Body of pancreas (tissue), 4 donors: ENCODE data around the gene CYP1B1. TPM values are rescaled to one million over a fixed set of nuclear protein-coding genes. Genes with fewer than 3 reads are reported as not detected.

Experiments used
- ATAC-seq: fragments of 150-250 bp; one replicate; pipeline ENCODE4 v1.9.1; 2016
- DNase-seq, 4 donors: peaks; one replicate each; pipeline ENCODE4 v3.0.0-alpha.2; 2019
- H3K27ac ChIP-seq, 4 donors: fragments of 200-600 bp; sonication (generic); 1 replicate in 3 of 4; 2 replicates in 1 of 4; pipeline versions ENCODE4 v1.5.1 to v1.6.1; 2016 to 2019; ENCODE audit warnings: mild to moderate bottlenecking in 1 of 4, mixed read lengths in 1 of 4, moderate library complexity in 1 of 4
- H3K27me3 ChIP-seq, 2 donors: fragments of 200-600 bp; sonication (generic); one replicate each; pipeline ENCODE4 v1.6.0; 2016; ENCODE audit warnings: mild to moderate bottlenecking in 1 of 2
- H3K36me3 ChIP-seq, 2 donors: fragments of 200-600 bp; sonication (generic); replicated peaks in 1 of 2; 2 replicates each; pipeline ENCODE4 v1.5.1; 2016; ENCODE audit warnings: low read depth in 2 of 2; ENCODE audit not compliant: insufficient read depth in 1 of 2
- H3K4me1 ChIP-seq: fragments of 200-600 bp; sonication (generic); one replicate; pipeline ENCODE4 v1.6.0; 2016
- H3K4me3 ChIP-seq, 2 donors: fragments of 200-600 bp; sonication (generic); 1 replicate in 1 of 2; 2 replicates in 1 of 2; pipeline ENCODE4 v1.5.1; 2016 to 2019
- H3K9me3 ChIP-seq, 3 donors: fragments of 200-600 bp; sonication (generic); 1 replicate in 2 of 3; 2 replicates in 1 of 3; pipeline ENCODE4 v1.5.1; 2016
- POLR2A ChIP-seq, 3 donors: fragments of 450-650 bp; IDR thresholded peaks; one replicate each; pipeline ENCODE4 v1.6.1; 2016; ENCODE audit warnings: antibody characterized with exemption in 3 of 3, mild to moderate bottlenecking in 2 of 3
- WGBS, 2 donors: methylation state at CpG; one replicate each; pipeline ENCODE4 v1.1.5; 2017; 5-methylcytosine and 5-hydroxymethylcytosine counted together
- intact Hi-C: fragments of 100-400 bp; cut with DNase I; formaldehyde crosslinking; loops from one replicate; pipeline ENCODE4 v1.15.1; 2023
- total RNA-seq, 2 donors: library from RNA; depleted of rRNA; stranded (reverse); fragments of >200 nt; gene quantifications; one replicate each; pipeline ENCODE4 v1.1.0, GENCODE V29; 2016
- TF ChIP-seq, protein P1 (sequence below), 7 experiments: fragments of 450-650 bp in 4 of 7; fragments of 200-600 bp in 3 of 7; sonication (generic) in 3 of 7; IDR thresholded peaks; one replicate each; pipeline ENCODE4 v1.5.1; 2016 to 2019; ENCODE audit warnings: antibody characterized with exemption in 7 of 7

The CYP1B1 gene
- total RNA-seq, 2 donors from 2014 or later, result 9.1 to 22.4 TPM

DNA sequence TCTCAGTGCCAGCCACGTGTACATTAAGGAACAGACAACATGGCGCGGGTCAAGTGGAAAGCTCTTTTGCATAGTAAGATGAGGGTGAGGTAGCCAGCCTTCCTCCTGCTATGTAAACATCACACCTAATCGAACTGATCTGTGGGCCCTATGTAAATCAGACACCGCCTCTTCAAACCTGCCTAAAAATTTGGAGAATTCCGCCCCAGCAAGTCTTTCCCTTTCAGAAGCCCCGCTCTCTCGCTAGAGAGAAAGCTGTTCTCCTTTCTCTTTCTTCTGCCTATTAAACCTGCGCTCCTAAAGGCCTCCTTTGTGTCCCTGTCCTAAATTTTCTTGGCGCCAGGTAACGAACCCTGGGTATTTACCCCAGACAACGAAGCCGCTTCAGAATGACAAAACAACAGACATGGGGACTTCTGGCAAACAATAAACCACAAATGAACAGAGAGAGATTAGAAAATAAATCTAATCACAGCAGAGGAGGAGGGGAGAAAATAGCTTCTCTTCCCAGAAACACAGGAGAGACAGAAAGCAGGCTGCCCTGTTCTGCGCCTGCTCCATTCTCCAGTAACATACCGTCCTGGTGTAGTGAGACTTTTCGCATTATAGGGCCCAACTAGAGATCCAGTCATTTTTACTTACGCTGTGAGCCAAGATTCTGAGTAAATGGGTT is 31.9 kb upstream of the CYP1B1 start:
- no peaks in the 10 kb centered on the region for H3K27me3 ChIP-seq
- H3K27ac ChIP-seq, result peak overlapping the region in 2 of 4 donors; percentile 8 to 81
- H3K9me3 ChIP-seq, result no peaks in the 10 kb centered on the region
- WGBS, 2 donors, result 89 to 90% methylated on average over 17 of the region's 17 CpGs
- H3K4me3 ChIP-seq, result no peak overlapping the region
- no peaks in the 10 kb centered on the region for H3K36me3 ChIP-seq
- TF ChIP-seq POLR2A (IDR thresholded peaks at IDR 0.05), result no peak
- TF ChIP-seq, protein P1, sequence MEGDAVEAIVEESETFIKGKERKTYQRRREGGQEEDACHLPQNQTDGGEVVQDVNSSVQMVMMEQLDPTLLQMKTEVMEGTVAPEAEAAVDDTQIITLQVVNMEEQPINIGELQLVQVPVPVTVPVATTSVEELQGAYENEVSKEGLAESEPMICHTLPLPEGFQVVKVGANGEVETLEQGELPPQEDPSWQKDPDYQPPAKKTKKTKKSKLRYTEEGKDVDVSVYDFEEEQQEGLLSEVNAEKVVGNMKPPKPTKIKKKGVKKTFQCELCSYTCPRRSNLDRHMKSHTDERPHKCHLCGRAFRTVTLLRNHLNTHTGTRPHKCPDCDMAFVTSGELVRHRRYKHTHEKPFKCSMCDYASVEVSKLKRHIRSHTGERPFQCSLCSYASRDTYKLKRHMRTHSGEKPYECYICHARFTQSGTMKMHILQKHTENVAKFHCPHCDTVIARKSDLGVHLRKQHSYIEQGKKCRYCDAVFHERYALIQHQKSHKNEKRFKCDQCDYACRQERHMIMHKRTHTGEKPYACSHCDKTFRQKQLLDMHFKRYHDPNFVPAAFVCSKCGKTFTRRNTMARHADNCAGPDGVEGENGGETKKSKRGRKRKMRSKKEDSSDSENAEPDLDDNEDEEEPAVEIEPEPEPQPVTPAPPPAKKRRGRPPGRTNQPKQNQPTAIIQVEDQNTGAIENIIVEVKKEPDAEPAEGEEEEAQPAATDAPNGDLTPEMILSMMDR (IDR thresholded peaks at IDR 0.05), result no peak
- peaks cover 36% of the 10 kb centered on the region for H3K4me1 ChIP-seq
- ATAC-seq (no peak), DNase-seq (no peak)
- intact Hi-C loops, result no loop called here

DNA sequence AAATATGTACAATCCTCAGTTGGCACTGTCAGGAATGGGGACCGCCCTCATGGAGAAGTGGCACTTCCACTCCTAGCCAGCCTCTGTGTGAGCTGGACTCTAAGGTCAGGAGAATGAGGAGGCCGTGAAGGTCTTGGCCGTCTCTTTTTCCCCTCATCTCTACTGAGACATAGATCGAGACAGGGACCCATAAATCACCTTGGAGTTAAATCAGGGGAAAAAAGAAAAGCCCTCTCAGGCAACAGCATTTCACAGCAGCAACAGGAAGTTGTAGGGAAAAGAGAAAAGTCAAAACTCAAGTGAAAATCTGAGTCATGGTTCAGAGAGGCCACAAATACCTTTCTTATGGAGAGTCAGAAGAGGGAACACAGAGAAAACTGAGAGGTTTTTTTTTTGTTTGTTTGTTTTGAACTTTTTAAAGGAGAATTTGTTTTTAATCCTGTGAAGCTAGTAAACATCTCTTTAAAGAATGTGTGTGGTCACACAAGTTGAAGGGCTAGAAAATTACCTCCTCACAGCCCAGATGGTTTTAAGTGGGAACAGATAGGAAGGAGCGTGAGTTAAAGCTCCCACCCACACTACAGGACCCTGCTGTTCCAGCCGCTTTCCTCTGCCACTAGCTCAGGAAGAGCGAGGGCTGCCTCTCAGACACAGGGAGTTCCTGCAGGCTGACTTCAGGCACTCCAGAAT is 30.6 kb upstream of the CYP1B1 start:
- peaks cover 36% of the 10 kb centered on the region for H3K4me1 ChIP-seq
- DNase-seq (no peak), ATAC-seq (no peak)
- no peaks in the 10 kb centered on the region for H3K27me3 ChIP-seq
- intact Hi-C loops, result no loop called here
- no peak overlapping the region for H3K4me3 ChIP-seq
- peak overlapping the region in 3 of 4 donors; percentile 39 to 74 (median 70) for H3K27ac ChIP-seq
- 58 to 60% methylated on average over 7 of the region's 7 CpGs for WGBS, 2 donors
- H3K9me3 ChIP-seq, result no peaks in the 10 kb centered on the region
- TF ChIP-seq POLR2A (IDR thresholded peaks at IDR 0.05), result no peak
- TF ChIP-seq, protein P1 (IDR thresholded peaks at IDR 0.05), result no peak
- H3K36me3 ChIP-seq, result no peaks in the 10 kb centered on the region

DNA sequence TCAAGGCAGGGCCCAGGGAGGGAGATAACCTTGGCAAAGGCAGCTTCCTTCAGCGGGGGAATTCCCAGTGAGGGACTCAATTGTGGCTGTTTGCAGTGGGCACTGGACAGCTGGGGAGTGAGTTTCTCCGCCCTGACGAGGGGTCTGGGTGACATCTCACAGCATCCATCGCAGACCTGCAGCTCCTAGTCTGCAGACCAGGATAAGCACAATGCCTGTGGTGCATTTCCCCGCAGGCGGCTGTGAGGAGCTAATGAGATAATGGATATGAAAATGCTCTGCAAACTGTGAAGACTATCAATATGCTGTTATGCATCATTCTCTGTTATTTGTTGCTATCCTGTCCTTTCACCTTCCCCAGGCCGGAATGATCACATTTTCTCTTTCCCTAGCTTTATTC is 30.0 kb upstream of the CYP1B1 start:
- no peak for DNase-seq
- H3K9me3 ChIP-seq, result no peaks in the 10 kb centered on the region
- no peak for TF ChIP-seq POLR2A (IDR thresholded peaks at IDR 0.05)
- TF ChIP-seq, protein P1 (IDR thresholded peaks at IDR 0.05), result no peak
- H3K4me3 ChIP-seq, result no peak overlapping the region
- WGBS, 2 donors, result 87 to 91% methylated on average over 4 to 7 of the region's 7 CpGs
- H3K4me1 ChIP-seq, result peaks cover 35% of the 10 kb centered on the region
- intact Hi-C loops, result no loop called here
- H3K27me3 ChIP-seq, result no peaks in the 10 kb centered on the region
- no peaks in the 10 kb centered on the region for H3K36me3 ChIP-seq
- no peak for ATAC-seq
- H3K27ac ChIP-seq, result peak overlapping the region in 3 of 4 donors; percentile 39 to 74 (median 70)

DNA sequence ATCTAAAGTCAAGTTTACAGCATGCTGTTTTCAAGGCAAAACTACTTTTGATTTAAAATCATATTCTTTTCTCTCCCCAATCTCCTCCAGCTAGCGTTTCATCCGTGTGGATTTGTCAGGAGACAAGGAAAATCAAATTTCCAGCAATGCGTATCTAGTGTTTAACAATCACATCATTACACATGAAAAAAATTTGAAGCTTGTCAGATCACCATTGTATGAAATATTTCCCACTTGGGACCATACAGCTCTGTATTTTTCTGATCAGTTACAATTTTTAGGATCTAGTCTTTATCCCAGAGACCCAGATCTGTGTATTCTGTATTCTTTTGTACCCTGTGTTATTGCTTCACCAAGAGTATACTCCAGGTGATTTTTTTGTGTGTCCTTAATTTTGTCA is 28.6 kb upstream of the CYP1B1 start:
- no peak for ATAC-seq
- Histone ChIP-seq H3K27me3 (no peaks in the 10 kb centered on the region), H3K4me3 (no peak overlapping the region), H3K9me3 (no peaks in the 10 kb centered on the region), H3K27ac (no peak overlapping the region), H3K36me3 (no peaks in the 10 kb centered on the region), H3K4me1 (peaks cover 23% of the 10 kb centered on the region)
- TF ChIP-seq, protein P1 (IDR thresholded peaks at IDR 0.05), result no peak
- no peak for TF ChIP-seq POLR2A (IDR thresholded peaks at IDR 0.05)
- WGBS, 2 donors, result 88 to 93% methylated on average over 3 of the region's 3 CpGs
- no peak for DNase-seq
- intact Hi-C loops, result no loop called here
